Stomach smooth muscle (tissue), 2 donors: ENCODE measurements around the gene AGAP2.

ENCODE experiments used
- H3K27ac ChIP-seq: one replicate; pipeline ENCODE4 v1.7.0; 2013; ENCODE audit warnings: mild to moderate bottlenecking, low read length, inconsistent platforms
- H3K27me3 ChIP-seq, 2 donors: one replicate each; pipeline ENCODE4 v1.7.0; 2013; ENCODE audit warnings: low read length in 2 of 2; ENCODE audit not compliant: insufficient read depth in 2 of 2, control insufficient read depth in 1 of 2
- H3K36me3 ChIP-seq, 2 donors: one replicate each; pipeline ENCODE4 v1.7.0; 2013; ENCODE audit warnings: low read length in 2 of 2; ENCODE audit not compliant: control insufficient read depth in 2 of 2, insufficient read depth in 2 of 2
- H3K4me1 ChIP-seq: one replicate; pipeline ENCODE4 v1.7.0; 2013; ENCODE audit warnings: low read length; ENCODE audit not compliant: control insufficient read depth, insufficient read depth
- H3K4me3 ChIP-seq, 2 donors: one replicate each; pipeline ENCODE4 v1.7.0; 2013; ENCODE audit warnings: low read length in 2 of 2
- H3K9ac ChIP-seq, 2 donors: one replicate each; pipeline ENCODE4 v1.7.0; 2013; ENCODE audit warnings: low read length in 2 of 2, mild to moderate bottlenecking in 1 of 2
- H3K9me3 ChIP-seq, 2 donors: one replicate each; pipeline ENCODE4 v1.7.0; 2013; ENCODE audit warnings: low read length in 2 of 2; ENCODE audit not compliant: control insufficient read depth in 2 of 2
- donor health status: healthy.
- donor health status: Pancreatic carcinoma.

The AGAP2 gene

GRCh38 chr12:57767876-57768275 is 29.3 kb upstream of the AGAP2 start:
- H3K4me1 ChIP-seq, result peaks cover 46% of the 10 kb centered on the region
- H3K27ac ChIP-seq, result no peak overlapping the region
- peaks cover 0 to 8% of the 10 kb centered on the region in 2 donors for H3K36me3 ChIP-seq
- no peaks in the 10 kb centered on the region for H3K9me3 ChIP-seq
- H3K9ac ChIP-seq, result no peak overlapping the region
- H3K27me3 ChIP-seq, result peaks cover 35% of the 10 kb centered on the region in 2 donors
- no peak overlapping the region for H3K4me3 ChIP-seq

DNA sequence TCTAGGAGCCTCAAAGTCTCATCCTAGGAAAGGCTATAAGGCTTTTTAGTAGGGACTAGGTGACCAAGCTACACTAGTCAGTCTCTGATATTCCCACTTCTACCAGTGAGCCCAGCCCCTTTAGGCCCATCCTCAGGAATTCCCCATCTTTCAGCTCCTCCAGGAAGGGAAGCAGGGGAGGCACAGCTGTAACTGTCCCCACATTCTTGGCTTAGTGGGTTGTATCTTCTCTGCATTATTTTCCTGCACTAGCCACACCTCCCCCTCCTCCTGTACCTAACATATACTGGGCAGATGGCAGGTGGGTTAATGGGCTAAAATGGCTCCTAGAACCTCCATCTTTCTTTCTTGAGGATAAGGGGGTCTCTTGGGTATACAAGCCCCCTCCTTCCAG is 28.8 kb upstream of the AGAP2 start:
- Histone ChIP-seq H3K27me3 (peaks cover 40% of the 10 kb centered on the region in 2 donors), H3K4me1 (peaks cover 44% of the 10 kb centered on the region), H3K4me3 (no peak overlapping the region), H3K9me3 (no peaks in the 10 kb centered on the region), H3K27ac (no peak overlapping the region), H3K36me3 (peaks cover 0 to 8% of the 10 kb centered on the region in 2 donors), H3K9ac (no peak overlapping the region)

DNA sequence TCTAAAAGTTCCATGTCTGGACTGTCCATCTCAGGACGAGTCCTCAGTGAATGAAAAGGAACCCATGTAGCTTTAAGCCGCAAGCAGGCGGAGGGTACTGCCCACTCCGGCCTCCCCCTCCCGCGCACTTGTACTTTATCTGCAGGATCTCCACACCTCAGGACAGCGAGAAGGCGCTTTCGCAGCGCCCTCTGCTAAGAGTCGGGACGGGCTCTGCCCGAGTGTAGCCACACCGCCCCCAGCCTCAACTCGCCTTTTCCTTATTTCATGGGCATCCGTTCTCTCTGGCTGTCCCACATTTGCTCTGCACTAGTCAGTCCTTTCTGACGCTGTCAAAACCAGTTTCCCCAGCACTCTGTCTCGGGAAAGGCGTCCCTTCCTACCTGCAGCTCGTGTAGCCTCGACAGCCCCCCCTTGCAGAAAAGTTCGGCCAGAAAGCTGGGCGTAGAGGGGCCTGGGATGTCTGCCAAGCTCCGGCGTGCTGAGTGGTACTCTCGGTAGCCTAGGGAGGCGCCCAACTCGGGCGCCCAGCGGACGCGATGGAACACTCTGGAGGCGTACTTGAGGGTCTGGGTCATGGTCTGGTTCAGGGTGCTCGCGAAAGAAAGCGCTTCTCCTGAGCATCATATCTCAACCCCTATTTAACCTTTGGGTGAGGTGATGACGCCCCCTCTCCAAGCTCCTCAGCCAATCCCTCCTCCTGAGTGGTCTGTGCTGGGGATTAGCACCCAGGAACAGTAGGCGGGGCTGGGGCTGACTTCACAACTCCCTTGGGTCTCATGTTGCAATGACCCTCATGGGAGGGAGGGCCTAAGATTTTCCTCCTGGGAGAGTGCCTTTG is 28.1 kb upstream of the AGAP2 start, which contains the start of gene CYP27B1:
TSS of gene CYP27B1 (minus strand) at position 615 of the 841 bp plus-strand sequence. CDS start at position 578, 37 bp downstream.
- H3K9me3 ChIP-seq, result no peaks in the 10 kb centered on the region
- no peak within 1 kb of the TSS for H3K27ac ChIP-seq
- H3K27me3 ChIP-seq, result peaks cover 41 to 44% of the 10 kb centered on the region in 2 donors
- H3K4me3 ChIP-seq, result peak within 1 kb of the TSS; percentile 59 to 74
- H3K9ac ChIP-seq, result peak within 1 kb of the TSS in 1 of 2 donors; percentile 13
- peaks cover 38% of the 10 kb centered on the region for H3K4me1 ChIP-seq
- H3K36me3 ChIP-seq, result peaks cover 0 to 8% of the 10 kb centered on the region in 2 donors

DNA sequence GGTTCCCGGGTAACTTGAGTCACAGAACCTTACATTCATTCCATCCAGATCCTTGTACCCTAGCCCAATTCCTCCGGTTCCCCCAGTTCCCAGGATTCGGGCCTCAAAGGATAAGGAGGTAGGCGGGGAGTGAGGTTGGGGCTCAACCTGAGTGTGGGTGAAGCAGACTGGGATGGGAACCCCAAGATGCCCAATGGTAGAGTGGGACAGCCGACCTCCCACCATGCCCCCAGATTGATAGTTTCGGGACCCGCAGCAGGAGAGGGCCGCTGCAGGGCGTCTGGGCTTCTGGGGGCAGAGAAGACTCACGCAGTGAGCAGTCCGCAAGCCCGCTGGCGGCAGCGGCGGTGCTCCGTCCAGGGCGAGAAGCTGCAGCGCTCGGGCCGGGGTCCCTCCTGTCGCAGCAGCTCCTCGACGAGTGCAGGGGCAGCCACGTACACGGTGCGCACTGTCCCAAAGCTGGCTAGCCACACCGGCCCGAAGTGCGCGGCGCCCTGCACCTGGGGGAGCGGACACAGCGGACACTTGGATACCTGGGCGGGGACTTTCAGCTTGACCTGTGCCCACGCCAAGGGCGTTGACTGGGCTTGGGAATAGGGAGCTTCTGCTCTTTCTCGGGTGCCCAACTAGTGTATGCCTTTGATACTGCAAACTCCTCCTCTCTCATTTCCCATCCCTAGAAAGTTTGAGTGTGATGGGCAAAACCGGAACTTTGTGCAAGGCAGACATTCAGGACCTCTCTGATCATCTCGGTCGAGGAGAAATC is 27.3 kb upstream of the AGAP2 start:
- H3K27me3 ChIP-seq, result peaks cover 46 to 48% of the 10 kb centered on the region in 2 donors
- H3K4me3 ChIP-seq, result peak overlapping the region; percentile 59 to 74
- peak overlapping the region in 1 of 2 donors; percentile 13 for H3K9ac ChIP-seq
- peaks cover 31% of the 10 kb centered on the region for H3K4me1 ChIP-seq
- H3K36me3 ChIP-seq, result peaks cover 0 to 10% of the 10 kb centered on the region in 2 donors
- no peaks in the 10 kb centered on the region for H3K9me3 ChIP-seq
- H3K27ac ChIP-seq, result no peak overlapping the region

DNA sequence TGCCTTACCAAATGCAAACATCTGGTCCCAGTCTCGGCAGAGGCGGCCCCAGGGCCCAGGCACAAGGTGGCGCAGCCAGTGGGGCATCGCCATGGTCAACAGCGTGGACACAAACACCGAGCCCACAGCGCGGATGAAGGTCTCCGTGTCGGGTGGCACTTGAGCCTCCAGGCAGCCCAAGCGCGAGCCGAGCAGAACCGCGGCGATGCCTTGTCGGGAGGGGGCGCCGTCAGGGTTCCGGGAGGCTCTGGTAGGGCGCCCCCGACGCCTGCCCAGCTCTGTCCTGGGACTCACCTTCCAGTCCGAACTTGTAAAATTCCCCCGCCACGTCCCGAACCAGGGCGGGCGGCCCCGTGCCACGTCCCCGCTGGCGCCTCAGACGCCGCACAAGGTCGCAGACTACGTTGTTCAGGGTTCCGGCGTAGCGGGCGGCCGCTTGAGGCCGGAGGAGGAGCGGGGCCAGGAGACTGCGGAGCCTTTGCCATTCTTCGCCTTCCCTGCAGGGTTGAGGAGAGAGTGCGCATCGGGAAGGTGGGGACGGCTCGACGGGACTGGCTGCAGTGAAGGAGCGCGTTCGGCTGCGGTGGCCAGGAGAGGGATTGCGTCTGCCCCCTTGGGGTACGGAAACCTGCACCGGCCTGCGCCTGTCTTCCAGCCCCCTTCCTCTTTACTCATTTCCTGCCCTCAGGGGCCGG is 26.6 kb upstream of the AGAP2 start:
- peaks cover 46 to 48% of the 10 kb centered on the region in 2 donors for H3K27me3 ChIP-seq
- H3K4me1 ChIP-seq, result peaks cover 29% of the 10 kb centered on the region
- no peak overlapping the region for H3K27ac ChIP-seq

GRCh38 chr12:57764662-57765002 is 26.1 kb upstream of the AGAP2 start:
- Histone ChIP-seq H3K9me3 (no peaks in the 10 kb centered on the region), H3K27ac (no peak overlapping the region), H3K36me3 (peaks cover 0 to 8% of the 10 kb centered on the region in 2 donors), H3K4me3 (peak overlapping the region; percentile 21 to 74), H3K9ac (no peak overlapping the region), H3K27me3 (peaks cover 46 to 48% of the 10 kb centered on the region in 2 donors), H3K4me1 (peaks cover 29% of the 10 kb centered on the region)

More for the DNA sequence above, 26.6 kb upstream of the AGAP2 start:
- Histone ChIP-seq H3K9ac (no peak overlapping the region), H3K4me3 (peak overlapping the region; percentile 21 to 74), H3K9me3 (no peaks in the 10 kb centered on the region), H3K36me3 (peaks cover 0 to 8% of the 10 kb centered on the region in 2 donors)

DNA sequence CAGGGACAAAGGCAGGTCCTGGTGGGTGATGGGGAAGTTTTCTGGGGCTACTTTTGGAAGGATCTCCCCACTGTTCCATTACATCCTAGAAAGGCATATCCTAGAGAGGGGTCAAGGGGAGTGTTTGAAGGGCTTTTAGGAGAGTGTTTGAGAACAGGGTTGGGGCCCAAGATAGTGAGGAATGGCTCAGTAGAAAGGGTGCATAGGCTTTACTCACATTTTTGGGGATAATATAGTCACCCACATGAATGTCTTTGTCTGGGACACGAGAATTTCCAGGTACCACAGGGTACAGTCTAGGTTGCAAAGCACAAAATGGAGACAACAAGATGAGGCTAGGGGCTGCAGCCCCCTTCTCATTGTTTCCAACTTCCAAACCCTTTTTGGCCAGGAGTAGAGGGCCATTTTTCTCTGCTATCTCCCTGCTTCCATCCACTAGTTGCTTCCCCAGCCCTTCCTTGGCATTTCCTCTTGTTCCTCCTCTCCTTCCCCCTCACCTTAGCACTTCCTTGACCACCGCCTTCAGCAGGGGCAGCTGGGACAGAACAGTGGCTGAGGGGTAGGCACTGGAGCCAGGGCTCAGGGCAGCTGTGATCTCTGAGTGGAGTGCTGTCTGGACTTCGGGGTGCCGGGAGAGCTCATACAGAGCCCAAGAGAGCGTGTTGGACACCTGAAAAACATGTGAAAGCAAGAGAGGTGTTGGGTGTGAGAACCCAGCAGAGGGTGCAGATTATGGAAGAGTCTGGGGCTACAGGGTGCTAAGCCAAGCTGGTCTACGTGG is 25.5 kb upstream of the AGAP2 start:
- H3K4me1 ChIP-seq, result peaks cover 29% of the 10 kb centered on the region
- no peak overlapping the region for H3K9ac ChIP-seq
- H3K4me3 ChIP-seq, result peak overlapping the region in 1 of 2 donors; percentile 74
- peaks cover 4 to 7% of the 10 kb centered on the region in 2 donors for H3K36me3 ChIP-seq
- H3K27me3 ChIP-seq, result peaks cover 46 to 48% of the 10 kb centered on the region in 2 donors
- H3K27ac ChIP-seq, result no peak overlapping the region
- no peaks in the 10 kb centered on the region for H3K9me3 ChIP-seq

GRCh38 chr12:57762463-57762862 is 23.9 kb upstream of the AGAP2 start:
- Histone ChIP-seq H3K4me3 (no peak overlapping the region), H3K27ac (no peak overlapping the region), H3K36me3 (peaks cover 17% of the 10 kb centered on the region in 2 donors), H3K9me3 (no peaks in the 10 kb centered on the region), H3K9ac (no peak overlapping the region), H3K4me1 (peaks cover 29% of the 10 kb centered on the region), H3K27me3 (peaks cover 46 to 48% of the 10 kb centered on the region in 2 donors)

DNA sequence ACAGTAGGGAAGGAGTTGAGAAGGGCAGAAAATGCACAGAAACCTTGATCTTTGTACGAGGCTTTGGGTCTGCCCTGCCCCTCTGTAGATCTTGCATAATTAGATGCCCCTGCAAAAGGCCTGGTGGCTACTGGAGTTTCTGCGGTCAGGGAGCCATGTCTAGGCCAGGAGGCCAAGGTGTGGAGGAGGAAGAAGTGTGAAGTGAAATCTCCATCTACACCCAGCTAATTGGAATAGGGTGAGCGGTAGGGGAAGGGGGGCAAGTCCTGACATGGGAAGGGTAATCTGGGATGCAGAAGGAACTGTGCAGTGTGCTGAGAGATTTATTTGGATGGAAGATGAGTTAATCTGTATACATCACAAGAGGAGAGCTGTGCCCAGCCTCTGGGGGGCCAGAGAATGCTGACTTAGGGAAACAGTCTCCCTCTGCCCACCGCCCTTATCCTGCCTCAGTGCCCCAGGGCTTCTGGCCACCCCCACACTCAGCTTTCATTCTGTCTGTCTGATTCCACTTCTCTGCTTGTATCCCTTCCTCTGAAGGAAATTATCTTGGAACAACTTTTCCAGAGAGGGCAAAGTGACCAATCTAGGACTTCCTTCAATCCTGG is 23.0 kb upstream of the AGAP2 start:
- no peak overlapping the region for H3K27ac ChIP-seq
- H3K36me3 ChIP-seq, result peaks cover 17% of the 10 kb centered on the region in 2 donors
- H3K27me3 ChIP-seq, result peaks cover 45 to 46% of the 10 kb centered on the region in 2 donors
- no peak overlapping the region for H3K9ac ChIP-seq
- no peak overlapping the region for H3K4me3 ChIP-seq
- no peaks in the 10 kb centered on the region for H3K9me3 ChIP-seq
- H3K4me1 ChIP-seq, result peaks cover 21% of the 10 kb centered on the region
